ENCODE data around the gene CHAT. TPM values are rescaled to one million over a fixed set of nuclear protein-coding genes. Genes with fewer than 3 reads are reported as not detected.

CHAT gene
- total and polyA plus RNA-seq, 7 donors, result not detected

DNA sequence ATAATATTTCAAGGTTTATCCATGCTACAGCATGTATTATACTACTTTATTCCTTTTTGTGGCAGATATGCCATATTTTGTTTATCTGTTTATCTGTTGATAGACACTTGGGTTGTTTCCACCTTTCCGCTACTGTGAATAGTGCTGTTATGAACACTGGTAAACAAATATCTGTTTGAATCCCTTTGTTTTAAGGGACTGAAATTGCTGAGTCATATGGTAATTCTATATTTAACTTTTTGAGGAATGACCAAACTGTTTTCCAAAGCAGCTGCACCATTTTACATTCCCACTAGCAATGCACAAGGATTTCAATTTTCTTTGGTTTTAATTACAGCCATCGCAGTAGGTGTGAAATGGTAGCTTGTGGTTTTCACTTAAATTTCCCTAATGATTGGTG is 69.0 kb downstream of the CHAT start:
- Histone ChIP-seq H3K36me3 (ENCODE audit: insufficient read depth in 1 of 2, low read depth in 1 of 2) (no peaks in the 10 kb centered on the region), H3K27me3 (ENCODE audit: insufficient read depth in 3 of 3, low read length in 2 of 3) (peaks cover 1 to 21% (median 3%) of the 10 kb centered on the region in 3 donors), H3K27ac (no peak overlapping the region), H3K4me3 (no peak overlapping the region), H3K4me1 (no peaks in the 10 kb centered on the region), H3K9me3 (no peaks in the 10 kb centered on the region)
- WGBS, 3 donors, result 86 to 87% (median 87%) methylated on average over 2 of the region's 2 CpGs
- ATAC-seq, result no peak
- intact Hi-C loops (cut with DNase I), result no loop called here
- TF ChIP-seq, protein P1, sequence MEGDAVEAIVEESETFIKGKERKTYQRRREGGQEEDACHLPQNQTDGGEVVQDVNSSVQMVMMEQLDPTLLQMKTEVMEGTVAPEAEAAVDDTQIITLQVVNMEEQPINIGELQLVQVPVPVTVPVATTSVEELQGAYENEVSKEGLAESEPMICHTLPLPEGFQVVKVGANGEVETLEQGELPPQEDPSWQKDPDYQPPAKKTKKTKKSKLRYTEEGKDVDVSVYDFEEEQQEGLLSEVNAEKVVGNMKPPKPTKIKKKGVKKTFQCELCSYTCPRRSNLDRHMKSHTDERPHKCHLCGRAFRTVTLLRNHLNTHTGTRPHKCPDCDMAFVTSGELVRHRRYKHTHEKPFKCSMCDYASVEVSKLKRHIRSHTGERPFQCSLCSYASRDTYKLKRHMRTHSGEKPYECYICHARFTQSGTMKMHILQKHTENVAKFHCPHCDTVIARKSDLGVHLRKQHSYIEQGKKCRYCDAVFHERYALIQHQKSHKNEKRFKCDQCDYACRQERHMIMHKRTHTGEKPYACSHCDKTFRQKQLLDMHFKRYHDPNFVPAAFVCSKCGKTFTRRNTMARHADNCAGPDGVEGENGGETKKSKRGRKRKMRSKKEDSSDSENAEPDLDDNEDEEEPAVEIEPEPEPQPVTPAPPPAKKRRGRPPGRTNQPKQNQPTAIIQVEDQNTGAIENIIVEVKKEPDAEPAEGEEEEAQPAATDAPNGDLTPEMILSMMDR (IDR thresholded peaks at IDR 0.05), result no peak
- no peak for DNase-seq

DNA sequence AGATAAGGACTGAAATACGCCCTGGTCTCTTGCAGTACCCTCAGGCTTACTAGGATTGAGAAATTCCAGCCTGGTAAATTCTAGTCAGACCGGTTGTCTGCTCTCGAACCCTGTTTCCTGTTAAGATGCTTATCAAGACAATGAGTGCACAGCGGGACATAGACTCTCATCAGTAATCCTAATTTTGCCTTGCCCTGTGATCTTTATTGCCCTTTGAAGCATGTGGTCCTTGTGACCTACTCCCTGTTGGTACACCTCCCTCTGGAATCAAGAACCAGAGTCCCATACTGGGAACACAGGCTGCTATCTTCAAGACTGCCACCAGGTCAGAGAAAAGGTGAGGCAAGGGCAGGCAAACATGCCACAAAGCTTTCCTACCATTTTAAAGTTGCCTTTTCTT is 72.8 kb downstream of the CHAT start:
- TF ChIP-seq, protein P1 (IDR thresholded peaks at IDR 0.05), result no peak
- Histone ChIP-seq H3K4me1 (no peaks in the 10 kb centered on the region), H3K9me3 (no peaks in the 10 kb centered on the region), H3K27ac (no peak overlapping the region), H3K36me3 (ENCODE audit: insufficient read depth in 1 of 2, low read depth in 1 of 2) (no peaks in the 10 kb centered on the region), H3K4me3 (no peak overlapping the region), H3K27me3 (ENCODE audit: insufficient read depth in 3 of 3, low read length in 2 of 3) (peaks cover 2 to 26% (median 3%) of the 10 kb centered on the region in 3 donors)
- intact Hi-C loops (cut with DNase I), result no loop called here
- DNase-seq (no peak), ATAC-seq (no peak)
- WGBS, 3 donors, result 61 to 77% (median 72%) methylated on average over 4 of the region's 4 CpGs

DNA sequence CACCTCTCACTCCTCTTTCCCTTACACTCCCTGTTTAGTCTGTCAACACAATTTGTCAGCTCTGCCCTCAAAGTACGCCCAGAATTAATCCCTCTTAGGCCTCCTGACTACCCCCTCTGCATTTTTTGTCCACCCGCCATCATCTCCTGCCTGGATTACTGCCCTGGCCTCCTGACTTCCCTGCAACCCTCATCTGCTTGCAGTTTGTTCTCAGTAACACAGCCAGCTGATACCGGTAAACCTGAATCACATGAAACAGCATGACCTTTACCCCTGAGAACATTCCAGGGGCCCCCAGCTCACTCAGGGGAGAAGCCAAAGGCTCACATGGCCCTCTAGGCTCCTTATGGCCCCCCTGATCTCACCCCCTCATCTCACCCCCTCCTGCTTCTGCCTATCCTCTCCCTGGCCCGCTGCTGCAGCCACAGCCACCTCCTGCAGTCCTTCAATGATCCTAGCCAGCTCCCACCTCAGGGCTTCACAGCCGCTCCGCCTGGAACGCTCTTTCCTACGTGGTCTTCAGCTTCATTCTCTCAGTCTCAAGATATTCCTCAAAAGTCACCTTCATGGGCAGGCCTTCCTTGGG is 74.5 kb downstream of the CHAT start:
- H3K4me3 ChIP-seq, result no peak overlapping the region
- H3K4me1 ChIP-seq, result no peaks in the 10 kb centered on the region
- intact Hi-C loops (cut with DNase I), result no loop called here
- DNase-seq (no peak), ATAC-seq (no peak)
- TF ChIP-seq, protein P1 (IDR thresholded peaks at IDR 0.05), result no peak
- peaks cover 2 to 41% (median 6%) of the 10 kb centered on the region in 3 donors for H3K27me3 ChIP-seq (ENCODE audit: insufficient read depth in 3 of 3, low read length in 2 of 3)
- H3K9me3 ChIP-seq, result no peaks in the 10 kb centered on the region
- H3K27ac ChIP-seq, result no peak overlapping the region
- 6 to 14% (median 10%) methylated on average over 8 of the region's 8 CpGs for WGBS, 3 donors
- no peaks in the 10 kb centered on the region for H3K36me3 ChIP-seq (ENCODE audit: insufficient read depth in 1 of 2, low read depth in 1 of 2)

DNA sequence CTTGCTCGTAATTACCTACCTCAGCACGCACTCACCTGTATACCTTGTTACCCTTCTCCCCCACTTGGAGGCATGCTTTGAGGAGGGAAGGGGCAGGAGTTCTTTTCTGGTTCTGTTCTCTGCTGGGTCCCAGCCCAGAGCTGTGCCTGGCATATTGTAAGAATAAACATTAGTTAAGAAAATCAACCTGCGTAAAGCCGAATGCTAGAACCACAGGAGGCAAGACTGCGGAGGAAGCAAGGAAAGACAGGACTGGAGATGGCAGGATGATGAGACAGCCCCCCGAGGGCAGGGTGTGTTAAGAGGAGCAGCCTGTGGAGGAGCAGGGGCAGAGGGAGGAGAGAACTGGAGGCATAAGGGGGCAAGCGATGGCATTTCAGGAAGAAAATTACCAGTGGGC is 75.1 kb downstream of the CHAT start:
- no peak overlapping the region for H3K4me3 ChIP-seq
- ATAC-seq (no peak), DNase-seq (no peak)
- H3K27me3 ChIP-seq (ENCODE audit: insufficient read depth in 3 of 3, low read length in 2 of 3), result peaks cover 2 to 43% (median 6%) of the 10 kb centered on the region in 3 donors
- H3K27ac ChIP-seq, result no peak overlapping the region
- intact Hi-C loops (cut with DNase I), result no loop called here
- H3K9me3 ChIP-seq, result no peaks in the 10 kb centered on the region
- 15 to 22% (median 17%) methylated on average over 7 of the region's 7 CpGs for WGBS, 3 donors
- H3K4me1 ChIP-seq, result no peaks in the 10 kb centered on the region
- H3K36me3 ChIP-seq (ENCODE audit: insufficient read depth in 1 of 2, low read depth in 1 of 2), result no peaks in the 10 kb centered on the region
- TF ChIP-seq, protein P1 (IDR thresholded peaks at IDR 0.05), result no peak
